ENCODE results near the gene OR6C70.

DNA sequence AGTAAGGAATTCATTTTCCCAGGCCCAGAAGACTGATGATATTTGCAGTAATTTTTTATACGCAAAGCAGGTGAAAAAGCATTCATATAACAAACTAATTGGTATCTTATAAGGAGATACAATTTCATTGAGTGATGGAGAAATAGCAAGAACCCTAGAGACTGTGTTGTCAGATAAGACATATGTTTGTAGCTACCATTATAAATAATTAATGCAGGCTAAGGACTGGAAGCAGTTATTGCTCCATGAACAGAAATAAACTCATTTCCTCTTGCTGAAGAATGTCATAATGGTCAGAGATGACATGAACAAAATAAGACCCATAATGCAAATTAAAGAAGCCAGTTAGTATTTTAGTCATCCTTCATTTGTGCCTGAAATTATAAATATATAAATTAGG, 24.6 kb downstream of the OR6C70 start:
- TF ChIP-seq, protein P1, sequence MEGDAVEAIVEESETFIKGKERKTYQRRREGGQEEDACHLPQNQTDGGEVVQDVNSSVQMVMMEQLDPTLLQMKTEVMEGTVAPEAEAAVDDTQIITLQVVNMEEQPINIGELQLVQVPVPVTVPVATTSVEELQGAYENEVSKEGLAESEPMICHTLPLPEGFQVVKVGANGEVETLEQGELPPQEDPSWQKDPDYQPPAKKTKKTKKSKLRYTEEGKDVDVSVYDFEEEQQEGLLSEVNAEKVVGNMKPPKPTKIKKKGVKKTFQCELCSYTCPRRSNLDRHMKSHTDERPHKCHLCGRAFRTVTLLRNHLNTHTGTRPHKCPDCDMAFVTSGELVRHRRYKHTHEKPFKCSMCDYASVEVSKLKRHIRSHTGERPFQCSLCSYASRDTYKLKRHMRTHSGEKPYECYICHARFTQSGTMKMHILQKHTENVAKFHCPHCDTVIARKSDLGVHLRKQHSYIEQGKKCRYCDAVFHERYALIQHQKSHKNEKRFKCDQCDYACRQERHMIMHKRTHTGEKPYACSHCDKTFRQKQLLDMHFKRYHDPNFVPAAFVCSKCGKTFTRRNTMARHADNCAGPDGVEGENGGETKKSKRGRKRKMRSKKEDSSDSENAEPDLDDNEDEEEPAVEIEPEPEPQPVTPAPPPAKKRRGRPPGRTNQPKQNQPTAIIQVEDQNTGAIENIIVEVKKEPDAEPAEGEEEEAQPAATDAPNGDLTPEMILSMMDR (IDR thresholded peaks at IDR 0.05) = no peak
- TF ChIP-seq POLR2A (IDR thresholded peaks at IDR 0.05) (no peak), EP300 (IDR thresholded peaks at IDR 0.05) (no peak)
